Lower leg skin (tissue), 4 donors: ENCODE results near the gene TMEM217. TPM values are rescaled to one million over a fixed set of nuclear protein-coding genes. Genes with fewer than 3 reads are reported as not detected.

Source experiments
- DNase-seq, 2 donors: peaks; one replicate each; pipeline ENCODE4 v3.0.0-alpha.2; 2019; ENCODE audit warnings: low spot score in 2 of 2
- H3K4me3 ChIP-seq: fragments of 200-600 bp; sonication (generic); 2 replicates; pipeline ENCODE4 v1.5.1; 2017; ENCODE audit warnings: mild to moderate bottlenecking, low read depth; ENCODE audit not compliant: poor library complexity, severe bottlenecking
- POLR2A ChIP-seq, 2 donors: fragments of 450-650 bp; IDR thresholded peaks; one replicate each; pipeline ENCODE4 v1.6.1; 2016 to 2017; ENCODE audit warnings: antibody characterized with exemption in 2 of 2, mild to moderate bottlenecking in 1 of 2, moderate library complexity in 1 of 2
- whole genome bisulfite sequencing, 2 donors: methylation state at CpG; one replicate each; pipeline ENCODE4 v1.1.5; 2018; 5-methylcytosine and 5-hydroxymethylcytosine counted together
- intact Hi-C: fragments of 100-400 bp; cut with DNase I; formaldehyde crosslinking; loops from one replicate; pipeline ENCODE4 v1.15.0; 2023; ENCODE audit warnings: low total_unique reads
- total RNA-seq, 4 donors: library from RNA; depleted of rRNA; stranded (reverse); fragments of >200 nt; gene quantifications; one replicate each; pipeline ENCODE4 v1.1.0, GENCODE V29; 2016
- TF ChIP-seq, protein P1 (sequence below), 3 donors: fragments of 450-650 bp; IDR thresholded peaks; one replicate each; pipeline ENCODE4 v1.5.1; 2016; ENCODE audit warnings: antibody characterized with exemption in 3 of 3, mild to moderate bottlenecking in 3 of 3, moderate library complexity in 2 of 3

TMEM217 gene
- total RNA-seq, 4 donors from 2014 or later = 0.46 to 2.3 (median 1.0) TPM

DNA sequence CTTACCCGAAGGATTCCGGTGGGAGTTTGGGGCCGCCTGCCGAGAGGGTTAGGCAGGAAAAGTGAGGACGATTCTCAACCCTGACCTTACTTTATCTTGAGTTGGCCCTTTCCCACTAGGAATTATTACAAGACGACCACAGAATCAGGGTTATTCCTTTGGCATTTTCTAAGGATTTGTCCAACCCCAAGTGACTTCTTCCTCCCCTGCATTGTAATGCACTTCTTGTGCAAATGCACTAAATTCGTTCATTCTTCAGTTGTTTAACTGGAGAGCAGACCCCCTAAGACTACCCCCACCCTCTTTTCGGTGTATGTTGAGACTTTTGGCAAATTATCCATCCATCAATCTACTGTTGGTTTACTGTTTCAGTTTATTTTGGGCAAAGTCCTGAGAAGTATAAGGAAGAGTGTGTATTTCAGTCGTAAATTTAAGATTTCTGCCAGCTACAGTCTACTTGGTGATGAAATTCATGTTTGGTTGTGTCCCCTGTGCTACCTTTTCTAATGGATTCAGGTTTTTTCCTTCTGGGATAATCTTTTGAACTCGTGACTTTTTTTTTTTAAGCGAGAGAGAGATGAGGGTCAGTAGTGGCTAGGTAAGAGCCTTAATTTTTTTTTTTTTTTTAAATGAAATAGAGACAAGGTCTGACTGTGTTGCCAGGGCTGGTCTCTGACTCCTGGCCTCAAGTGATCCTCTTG is 611 bp upstream of the TMEM217 start:
- TF ChIP-seq POLR2A (IDR thresholded peaks at IDR 0.05) = no peak
- TF ChIP-seq, protein P1, sequence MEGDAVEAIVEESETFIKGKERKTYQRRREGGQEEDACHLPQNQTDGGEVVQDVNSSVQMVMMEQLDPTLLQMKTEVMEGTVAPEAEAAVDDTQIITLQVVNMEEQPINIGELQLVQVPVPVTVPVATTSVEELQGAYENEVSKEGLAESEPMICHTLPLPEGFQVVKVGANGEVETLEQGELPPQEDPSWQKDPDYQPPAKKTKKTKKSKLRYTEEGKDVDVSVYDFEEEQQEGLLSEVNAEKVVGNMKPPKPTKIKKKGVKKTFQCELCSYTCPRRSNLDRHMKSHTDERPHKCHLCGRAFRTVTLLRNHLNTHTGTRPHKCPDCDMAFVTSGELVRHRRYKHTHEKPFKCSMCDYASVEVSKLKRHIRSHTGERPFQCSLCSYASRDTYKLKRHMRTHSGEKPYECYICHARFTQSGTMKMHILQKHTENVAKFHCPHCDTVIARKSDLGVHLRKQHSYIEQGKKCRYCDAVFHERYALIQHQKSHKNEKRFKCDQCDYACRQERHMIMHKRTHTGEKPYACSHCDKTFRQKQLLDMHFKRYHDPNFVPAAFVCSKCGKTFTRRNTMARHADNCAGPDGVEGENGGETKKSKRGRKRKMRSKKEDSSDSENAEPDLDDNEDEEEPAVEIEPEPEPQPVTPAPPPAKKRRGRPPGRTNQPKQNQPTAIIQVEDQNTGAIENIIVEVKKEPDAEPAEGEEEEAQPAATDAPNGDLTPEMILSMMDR (IDR thresholded peaks at IDR 0.05) = no peak
- H3K4me3 ChIP-seq = peak overlapping the region; percentile 99
- intact Hi-C loops = no loop called here
- DNase-seq = no peak
- WGBS, 2 donors = 15 to 17% methylated on average over 11 of the region's 11 CpGs

DNA sequence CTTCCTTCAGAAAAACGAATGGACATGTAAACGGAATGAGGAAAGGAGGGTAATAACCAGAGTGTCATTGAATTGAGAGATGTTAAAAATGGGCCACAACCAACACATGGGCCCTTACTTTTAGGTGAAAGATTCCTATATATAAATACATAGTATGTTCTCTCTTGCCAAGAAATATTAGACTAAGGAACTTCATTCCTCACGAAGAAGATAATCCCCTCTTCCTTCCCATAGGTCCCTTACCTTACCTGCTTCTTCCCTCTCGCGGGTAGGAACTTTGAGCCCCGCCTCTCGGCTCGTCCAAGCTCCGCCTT is 667 bp downstream of the TMEM217 start:
- no peak overlapping the region for H3K4me3 ChIP-seq
- TF ChIP-seq, protein P1 (IDR thresholded peaks at IDR 0.05) = no peak
- no peak for TF ChIP-seq POLR2A (IDR thresholded peaks at IDR 0.05)
- WGBS, 2 donors = 1% methylated on average over 9 of the region's 9 CpGs
- intact Hi-C loops = no loop called here
- no peak for DNase-seq

DNA sequence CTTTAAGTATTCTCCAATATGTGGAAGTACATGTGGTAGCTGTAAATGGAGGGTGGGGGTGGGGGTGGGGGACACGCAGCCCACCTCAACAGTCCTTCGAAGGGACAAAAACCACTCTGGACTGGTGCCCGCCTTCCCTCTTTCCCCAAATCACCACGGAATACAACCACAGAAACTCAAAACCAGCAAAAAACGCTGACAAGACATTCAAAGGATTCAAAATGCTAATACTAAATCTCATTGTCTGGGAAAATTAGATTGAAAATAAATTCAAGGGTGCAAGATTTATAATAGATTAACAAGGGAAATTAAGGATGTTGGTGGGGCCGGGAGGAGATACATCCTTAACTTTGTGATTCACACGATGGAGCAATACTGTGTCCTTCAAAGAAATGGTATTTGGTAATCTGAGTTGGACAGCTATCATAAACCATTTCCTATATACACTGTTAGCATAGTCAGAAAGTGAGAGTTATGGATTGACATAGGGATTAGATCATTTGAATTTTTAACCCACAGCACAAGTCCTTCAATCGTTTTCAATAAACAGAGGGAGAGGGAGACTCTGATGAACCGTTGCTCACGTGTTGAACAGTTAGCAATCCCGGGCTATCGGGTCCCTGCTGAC is 1.1 kb downstream of the TMEM217 start:
- no peak overlapping the region for H3K4me3 ChIP-seq
- DNase-seq = no peak
- no peak for TF ChIP-seq POLR2A (IDR thresholded peaks at IDR 0.05)
- TF ChIP-seq, protein P1 (IDR thresholded peaks at IDR 0.05) = no peak
- 45 to 51% methylated on average over 12 of the region's 12 CpGs for WGBS, 2 donors
- intact Hi-C loops = no loop called here

DNA sequence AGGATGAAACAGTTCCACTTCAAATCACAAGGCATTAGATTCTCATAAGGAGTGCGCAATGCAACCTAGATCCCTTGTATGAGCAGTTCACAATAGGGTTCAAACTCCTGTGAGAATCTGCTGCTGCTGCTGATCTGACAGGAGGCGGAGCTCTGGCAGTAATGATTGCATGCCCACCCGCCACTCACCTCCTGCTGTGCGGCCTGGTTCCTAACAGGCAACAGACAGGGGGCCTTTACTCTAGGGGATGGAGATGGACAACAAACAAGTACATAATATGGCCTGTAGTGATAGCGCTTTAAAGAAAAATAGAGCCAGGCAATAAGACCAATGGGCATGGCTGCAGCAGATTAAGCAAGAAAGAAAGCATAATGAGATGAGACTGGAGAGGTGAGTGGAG is 3.1 kb downstream of the TMEM217 start:
- 88 to 93% methylated on average over 5 of the region's 5 CpGs for WGBS, 2 donors
- TF ChIP-seq POLR2A (IDR thresholded peaks at IDR 0.05) = no peak
- TF ChIP-seq, protein P1 (IDR thresholded peaks at IDR 0.05) = no peak
- H3K4me3 ChIP-seq = no peak overlapping the region
- no peak for DNase-seq
- intact Hi-C loops = no loop called here

DNA sequence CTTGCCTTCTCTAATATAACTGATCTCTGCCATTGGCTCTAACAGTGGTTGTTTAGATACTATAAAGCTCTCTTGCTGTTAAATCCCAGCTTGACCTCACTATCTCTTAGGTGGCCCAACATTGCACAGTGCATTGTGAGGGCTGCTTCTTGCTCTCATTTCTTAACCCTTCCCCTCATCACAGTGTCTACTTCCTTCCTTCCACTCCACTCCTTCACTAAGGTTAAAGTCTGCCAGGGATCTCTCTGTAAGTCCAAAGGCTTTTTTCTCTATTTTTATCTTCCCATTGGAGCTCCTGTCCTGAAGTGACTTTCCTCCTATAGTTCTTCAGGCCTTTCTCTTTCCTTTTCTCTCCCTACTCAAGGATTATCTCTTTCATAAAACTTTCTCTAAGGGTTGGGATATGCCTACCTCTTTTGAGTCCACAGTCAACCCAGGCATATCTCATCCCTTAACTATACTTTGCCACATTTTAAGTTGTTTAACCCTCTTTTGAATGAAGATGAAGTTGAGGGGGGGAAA is 4.4 kb downstream of the TMEM217 start:
- H3K4me3 ChIP-seq = no peak overlapping the region
- intact Hi-C loops = no loop called here
- TF ChIP-seq POLR2A (IDR thresholded peaks at IDR 0.05) = no peak
- TF ChIP-seq, protein P1 (IDR thresholded peaks at IDR 0.05) = no peak
- DNase-seq = no peak
